HG03575 (cell line): ENCODE results near the gene RAB3GAP1.

Experiments
- ATAC-seq: cut with Tn5 transposase; IDR thresholded peaks from one replicate; pipeline ENCODE4 v1.9.1; 2021; ENCODE audit not compliant: unreplicated experiment, insufficient number of reproducible peaks, low FRiP score; ENCODE audit errors: extremely low read depth

Gene RAB3GAP1

DNA sequence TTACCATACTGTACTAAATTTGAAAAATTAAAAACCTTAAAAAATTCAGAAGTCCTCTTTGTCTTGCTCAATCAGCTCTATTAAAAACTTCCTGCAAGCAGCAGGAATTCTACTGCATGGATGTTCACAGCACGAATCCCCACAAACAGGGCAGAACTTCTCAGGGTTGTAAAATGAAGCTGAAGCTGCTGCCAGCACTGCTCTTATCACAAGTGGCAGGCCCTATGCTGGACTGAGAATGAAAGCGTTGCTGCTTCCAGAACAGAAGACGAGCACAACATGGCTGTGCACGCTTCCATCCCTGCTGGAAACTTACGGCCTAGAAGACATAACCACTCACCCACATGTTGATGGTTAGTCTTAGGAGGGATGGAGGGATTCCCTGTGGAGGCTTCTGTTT is 134.0 kb downstream of the RAB3GAP1 start:
- ATAC-seq = no peak

DNA sequence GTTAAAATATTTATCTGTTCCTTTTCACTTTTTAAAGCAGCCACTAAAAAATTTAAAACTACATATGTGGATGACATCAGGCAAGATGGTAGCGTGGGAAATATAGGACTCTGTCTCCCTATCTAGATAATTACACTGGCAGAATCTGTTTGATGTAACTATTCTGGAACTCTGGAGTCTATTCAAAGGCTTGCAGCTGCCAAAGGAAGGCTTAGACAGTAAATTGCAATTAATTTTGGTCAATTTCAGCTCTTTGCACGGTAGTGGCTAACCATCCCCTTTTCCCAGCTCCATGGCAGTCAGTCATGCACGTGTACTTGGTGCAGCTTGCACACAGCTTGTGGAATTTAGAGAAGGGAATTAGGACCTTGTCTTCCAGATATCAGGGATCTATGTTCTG is 135.2 kb downstream of the RAB3GAP1 start:
- ATAC-seq = no peak

DNA sequence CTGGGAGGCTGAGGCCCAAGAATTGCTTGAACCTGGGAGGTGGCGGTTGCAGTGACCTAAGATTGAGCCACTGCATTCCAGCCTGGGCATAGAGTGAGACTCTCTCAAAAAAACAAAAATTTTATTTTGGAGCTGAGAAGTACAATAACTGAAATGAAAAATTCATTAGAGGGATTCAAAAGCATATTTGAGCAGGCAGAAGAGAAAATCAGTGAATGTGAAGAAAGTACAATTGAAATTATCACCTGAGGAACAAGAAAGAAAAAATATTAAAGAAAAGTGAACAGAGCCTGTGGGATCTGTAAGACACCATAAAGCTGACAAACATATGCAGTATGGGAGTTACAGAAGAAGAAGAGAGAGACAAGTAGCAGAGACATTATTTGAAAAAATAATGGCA is 137.1 kb downstream of the RAB3GAP1 start:
- ATAC-seq = no peak

DNA sequence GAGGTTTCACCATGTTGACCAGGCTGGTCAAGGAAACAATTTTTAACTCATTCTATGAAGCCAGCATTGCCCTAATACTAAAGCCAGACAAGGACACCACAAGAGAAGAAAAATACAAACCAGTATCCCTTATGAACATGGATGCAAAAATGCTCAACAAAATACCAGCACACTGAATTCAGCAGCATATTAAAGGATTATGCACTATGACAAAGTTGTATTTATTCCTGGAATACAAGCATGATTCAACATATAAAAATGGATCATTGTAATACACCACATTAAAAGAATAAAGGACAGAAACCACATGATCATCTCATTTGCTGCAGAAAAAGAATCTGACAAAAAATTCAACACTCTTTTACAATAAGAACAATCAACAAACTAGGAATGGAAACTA is 138.7 kb downstream of the RAB3GAP1 start:
- no peak for ATAC-seq

DNA sequence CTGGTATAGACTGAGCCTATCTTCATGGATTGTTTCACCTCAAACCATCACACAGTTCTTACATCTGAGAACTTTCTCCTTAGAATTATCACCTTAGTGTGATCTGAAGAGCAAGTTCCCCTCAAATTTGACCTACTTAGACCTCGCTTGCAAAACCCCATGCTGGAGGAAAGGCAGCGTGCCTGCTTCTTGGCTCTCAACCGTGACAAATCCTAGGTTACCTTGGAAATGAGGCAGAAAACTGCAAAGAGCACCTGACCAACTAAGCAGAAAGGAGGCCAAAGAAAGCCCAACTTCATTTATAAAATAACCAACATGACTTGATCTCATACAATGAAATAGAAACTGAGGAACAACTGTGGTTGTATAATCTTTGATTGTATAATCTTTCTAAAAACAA is 146.4 kb downstream of the RAB3GAP1 start:
- ATAC-seq = no peak

DNA sequence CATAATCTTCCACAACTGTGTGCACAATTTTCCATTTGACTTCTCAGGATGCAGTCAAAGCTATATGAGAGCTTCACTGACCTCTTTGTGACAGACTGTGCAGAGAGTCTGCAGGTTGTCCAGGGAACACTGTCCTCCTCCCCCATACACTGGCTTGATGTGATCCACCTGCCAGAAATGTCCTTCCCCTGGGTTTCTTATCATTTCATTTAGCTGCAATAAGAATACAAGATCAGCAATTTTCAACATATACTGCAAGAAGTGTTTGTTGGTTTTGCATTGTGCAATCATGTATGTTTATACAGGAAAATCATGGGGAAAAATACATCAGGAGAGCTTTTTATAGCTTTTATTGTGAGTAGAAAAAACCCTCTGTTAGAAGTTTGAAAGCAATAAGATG is 150.7 kb downstream of the RAB3GAP1 start:
- ATAC-seq = no peak

DNA sequence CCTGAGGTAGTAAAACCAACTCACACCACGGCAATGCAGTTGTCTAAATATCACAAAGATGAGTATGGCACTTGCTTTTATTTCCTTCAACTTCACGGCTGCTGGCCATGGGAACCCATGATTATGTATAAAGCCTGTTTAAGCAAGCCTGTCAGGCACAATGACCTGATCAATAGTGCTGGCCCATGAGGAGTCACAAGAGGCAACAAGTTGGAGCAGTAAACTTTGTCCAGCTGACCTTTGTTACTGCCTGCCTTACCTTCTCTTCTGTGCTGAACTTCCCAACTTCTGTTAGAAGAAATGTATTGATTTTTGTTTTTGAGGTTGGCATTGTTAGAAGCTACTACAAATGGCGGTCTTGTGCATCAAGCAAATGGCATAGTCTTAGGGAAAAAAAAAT is 151.9 kb downstream of the RAB3GAP1 start:
- ATAC-seq = no peak

DNA sequence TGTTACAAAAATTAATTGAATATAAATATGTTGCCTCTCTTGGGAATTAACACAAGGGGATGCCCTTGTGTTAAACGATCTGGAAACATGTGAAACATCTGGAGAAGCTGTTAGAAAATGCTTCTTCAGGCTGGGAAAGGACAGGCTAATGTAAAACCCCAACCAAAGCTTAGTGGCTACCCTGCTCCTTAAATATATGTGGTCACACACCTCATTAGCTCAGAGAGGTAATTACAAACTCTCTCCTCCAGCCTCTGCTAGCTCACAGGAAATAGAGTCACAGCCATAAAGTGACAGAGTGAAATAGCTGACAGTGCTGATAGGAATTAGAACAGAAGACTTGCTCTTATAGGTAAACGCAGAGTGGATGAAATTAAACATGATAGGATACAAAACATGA is 155.9 kb downstream of the RAB3GAP1 start:
- ATAC-seq = no peak

DNA sequence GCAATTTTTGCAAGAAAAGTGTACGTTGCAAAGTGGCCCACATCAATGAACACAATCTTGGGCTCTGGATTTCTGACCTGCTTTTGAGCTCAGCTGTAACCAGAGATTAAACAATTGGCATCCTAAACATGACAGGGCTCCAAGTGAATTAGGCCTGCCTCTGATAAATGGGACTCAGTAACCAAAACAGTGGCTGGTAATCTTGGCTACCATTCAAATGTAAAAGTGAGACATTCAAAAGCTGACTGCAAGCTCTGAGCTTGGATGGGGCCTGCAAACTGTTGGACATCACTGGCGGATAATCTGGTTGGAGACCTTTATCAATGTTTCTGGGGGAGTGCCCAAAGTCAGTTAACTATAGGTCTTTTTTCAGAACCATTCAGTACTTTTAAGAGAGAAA is 160.7 kb downstream of the RAB3GAP1 start:
- ATAC-seq = no peak

DNA sequence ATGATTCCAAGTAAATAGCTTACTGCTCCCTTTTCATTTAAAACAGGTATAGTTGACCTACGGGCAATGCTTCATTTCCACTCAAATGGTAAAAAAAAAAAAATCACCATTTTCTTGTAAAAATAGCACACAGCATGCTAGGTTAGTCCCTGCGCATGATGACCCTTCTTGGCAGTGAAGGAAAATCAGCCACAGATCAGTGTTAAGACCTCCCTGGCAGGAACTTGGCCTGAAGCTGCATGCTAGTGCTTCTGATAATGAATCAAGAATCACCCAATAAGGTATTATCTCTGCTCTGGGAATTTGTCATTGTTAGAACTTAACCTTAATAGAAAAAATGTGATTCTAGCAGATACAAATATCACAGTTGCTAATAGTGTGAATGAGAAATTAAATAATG is 166.3 kb downstream of the RAB3GAP1 start:
- ATAC-seq = no peak

DNA sequence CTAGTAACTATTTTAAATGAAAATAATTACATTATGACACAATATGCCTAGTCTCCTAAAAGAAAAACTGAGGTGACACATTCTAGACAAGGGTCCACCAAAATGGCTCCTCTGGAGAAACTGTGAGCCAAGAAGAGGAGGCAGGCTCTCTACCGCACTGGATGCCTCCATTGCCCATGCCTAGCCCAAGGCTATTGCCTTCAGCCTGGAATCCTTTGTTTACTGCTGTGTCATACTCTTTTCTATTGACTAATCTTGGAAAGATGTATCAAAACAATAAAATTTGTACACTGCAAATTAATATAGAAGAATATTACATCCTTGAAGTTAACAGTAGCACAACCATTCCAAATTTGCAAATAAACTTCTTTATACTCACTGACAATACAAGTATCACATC is 167.1 kb downstream of the RAB3GAP1 start:
- no peak for ATAC-seq
